Measurements from ENCODE around the gene MCM6. TPM values are rescaled to one million over a fixed set of nuclear protein-coding genes. Genes with fewer than 3 reads are reported as not detected.
A peak's percentile ranks its signal among the peaks of the same experiment; 100 is the strongest.

MCM6 gene
- total and polyA plus RNA-seq, 3 experiments from 2014 or later, result 14.8 to 178 (median 175) TPM

DNA sequence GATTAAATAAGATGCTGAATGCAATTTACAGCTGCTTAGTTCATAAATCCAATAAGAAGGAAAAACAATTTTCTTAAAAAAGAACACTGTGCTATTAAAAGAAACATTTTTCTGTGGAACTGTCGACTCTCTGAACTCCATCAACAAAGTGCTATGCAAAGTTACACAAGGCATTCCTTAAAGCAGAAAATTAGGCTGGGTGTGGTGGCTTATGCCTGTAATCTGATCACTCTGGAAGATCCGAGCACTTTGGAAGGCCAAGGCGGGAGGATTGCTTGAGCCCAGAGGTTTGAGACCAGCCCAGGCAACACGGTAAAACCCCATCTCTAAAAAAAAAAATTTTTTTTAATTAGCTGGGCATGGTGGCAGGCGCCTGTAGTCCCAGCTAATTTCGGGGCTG lies 13.0 kb downstream of the MCM6 start:
- Histone ChIP-seq H3K27me3 (ENCODE audit: insufficient read depth, low read length, poor library complexity, severe bottlenecking) (no peaks in the 10 kb centered on the region), H3K9me3 (ENCODE audit: low read length) (no peaks in the 10 kb centered on the region), H3K27ac (ENCODE audit: low read depth, low read length) (no peak overlapping the region), H3K4me3 (ENCODE audit: low read length) (no peak overlapping the region), H3K4me1 (ENCODE audit: insufficient read depth, low read length) (no peaks in the 10 kb centered on the region), H3K36me3 (ENCODE audit: insufficient read depth, low read length) (peaks cover 41% of the 10 kb centered on the region)
- DNase-seq, result no peak
- Mint-ChIP-seq H3K36me3 (peaks cover 18 to 81% (median 31%) of the 10 kb centered on the region in 3 donors), H3K4me1 (peaks cover 2 to 8% (median 8%) of the 10 kb centered on the region in 3 donors), H3K4me3 (no peak overlapping the region), H3K27ac (peak overlapping the region in 1 of 8 donors; percentile 22), H3K9me3 (no peaks in the 10 kb centered on the region), H3K27me3 (no peaks in the 10 kb centered on the region)
- ChIA-PET POLR2A (no interaction called here), CTCF (interaction anchor here (1.2 kb wide), 1 partner anchor 66 kb away, joined by 3 read pairs; no protein-coding TSS in a partner anchor)

GRCh38 chr2:135862718-135863117 lies 13.5 kb downstream of the MCM6 start:
- peaks cover 41% of the 10 kb centered on the region for H3K36me3 ChIP-seq (ENCODE audit: insufficient read depth, low read length)
- no peaks in the 10 kb centered on the region for H3K9me3 Mint-ChIP-seq
- no peaks in the 10 kb centered on the region for H3K9me3 ChIP-seq (ENCODE audit: low read length)
- H3K4me1 ChIP-seq (ENCODE audit: insufficient read depth, low read length), result no peaks in the 10 kb centered on the region
- H3K4me3 ChIP-seq (ENCODE audit: low read length), result no peak overlapping the region
- POLR2A ChIA-PET, result no interaction called here
- H3K27me3 ChIP-seq (ENCODE audit: insufficient read depth, low read length, poor library complexity, severe bottlenecking), result no peaks in the 10 kb centered on the region
- H3K27me3 Mint-ChIP-seq, result no peaks in the 10 kb centered on the region
- H3K27ac Mint-ChIP-seq, result peak overlapping the region in 1 of 8 donors; percentile 22
- H3K4me1 Mint-ChIP-seq, result peaks cover 2 to 4% (median 3%) of the 10 kb centered on the region in 3 donors
- H3K36me3 Mint-ChIP-seq, result peaks cover 17 to 82% (median 29%) of the 10 kb centered on the region in 3 donors
- CTCF ChIA-PET, result no interaction called here
- no peak overlapping the region for H3K27ac ChIP-seq (ENCODE audit: low read depth, low read length)
- no peak overlapping the region for H3K4me3 Mint-ChIP-seq
- DNase-seq, result no peak

GRCh38 chr2:135853401-135853800 lies 22.8 kb downstream of the MCM6 start:
- Histone ChIP-seq H3K27ac (ENCODE audit: low read depth, low read length) (no peak overlapping the region), H3K27me3 (ENCODE audit: insufficient read depth, low read length, poor library complexity, severe bottlenecking) (no peaks in the 10 kb centered on the region), H3K9me3 (ENCODE audit: low read length) (no peaks in the 10 kb centered on the region), H3K4me3 (ENCODE audit: low read length) (no peak overlapping the region), H3K36me3 (ENCODE audit: insufficient read depth, low read length) (peaks cover 21% of the 10 kb centered on the region), H3K4me1 (ENCODE audit: insufficient read depth, low read length) (no peaks in the 10 kb centered on the region)
- Mint-ChIP-seq H3K4me3 (no peak overlapping the region), H3K36me3 (peaks cover 6 to 88% (median 29%) of the 10 kb centered on the region in 3 donors), H3K9me3 (no peaks in the 10 kb centered on the region), H3K27ac (no peak overlapping the region), H3K27me3 (no peaks in the 10 kb centered on the region), H3K4me1 (no peaks in the 10 kb centered on the region)
- DNase-seq, result no peak
- CTCF ChIA-PET, result no interaction called here
- POLR2A ChIA-PET, result no interaction called here

DNA sequence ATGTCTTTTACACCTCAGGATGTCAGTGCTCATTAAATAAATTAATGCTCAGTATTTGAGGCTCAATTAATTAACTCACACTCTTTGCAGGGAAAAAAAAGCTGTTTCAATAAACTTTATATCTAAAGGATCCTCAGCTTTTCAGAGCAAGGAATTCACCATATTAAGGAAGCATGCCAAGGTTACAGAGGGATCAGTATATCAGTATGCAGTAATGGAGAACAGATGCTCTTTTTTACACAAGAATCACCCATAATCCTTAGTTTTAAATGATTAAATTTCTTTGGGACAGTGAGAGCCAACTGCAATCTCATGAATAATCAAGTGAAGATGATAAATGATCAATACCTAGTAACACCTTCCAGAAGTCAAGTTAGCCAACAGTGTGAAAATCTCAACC lies 24.4 kb downstream of the MCM6 start:
- CTCF ChIA-PET, result interaction anchor here (1.1 kb wide), 1 partner anchor 10 kb away, joined by 3 read pairs; no protein-coding TSS in a partner anchor
- Mint-ChIP-seq H3K36me3 (peaks cover 7 to 87% (median 28%) of the 10 kb centered on the region in 3 donors), H3K4me1 (no peaks in the 10 kb centered on the region), H3K4me3 (no peak overlapping the region), H3K9me3 (no peaks in the 10 kb centered on the region), H3K27ac (no peak overlapping the region), H3K27me3 (no peaks in the 10 kb centered on the region)
- Histone ChIP-seq H3K27me3 (ENCODE audit: insufficient read depth, low read length, poor library complexity, severe bottlenecking) (no peaks in the 10 kb centered on the region), H3K9me3 (ENCODE audit: low read length) (no peaks in the 10 kb centered on the region), H3K27ac (ENCODE audit: low read depth, low read length) (no peak overlapping the region), H3K4me1 (ENCODE audit: insufficient read depth, low read length) (no peaks in the 10 kb centered on the region), H3K36me3 (ENCODE audit: insufficient read depth, low read length) (peaks cover 20% of the 10 kb centered on the region), H3K4me3 (ENCODE audit: low read length) (no peak overlapping the region)
- DNase-seq, result no peak
- POLR2A ChIA-PET, result no interaction called here

- Mint-ChIP-seq H3K4me3 (no peak overlapping the region), H3K27ac (no peak overlapping the region), H3K27me3 (no peaks in the 10 kb centered on the region), H3K4me1 (no peaks in the 10 kb centered on the region), H3K9me3 (no peaks in the 10 kb centered on the region), H3K36me3 (peaks cover 7 to 84% (median 24%) of the 10 kb centered on the region in 3 donors)
- no peaks in the 10 kb centered on the region for H3K27me3 ChIP-seq (ENCODE audit: insufficient read depth, low read length, poor library complexity, severe bottlenecking)
- no peak for DNase-seq
- peaks cover 20% of the 10 kb centered on the region for H3K36me3 ChIP-seq (ENCODE audit: insufficient read depth, low read length)
- no peaks in the 10 kb centered on the region for H3K4me1 ChIP-seq (ENCODE audit: insufficient read depth, low read length)
- no peak overlapping the region for H3K27ac ChIP-seq (ENCODE audit: low read depth, low read length)
- H3K9me3 ChIP-seq (ENCODE audit: low read length), result no peaks in the 10 kb centered on the region
- CTCF ChIA-PET, result interaction anchor here (1.1 kb wide), 1 partner anchor 9 kb away, joined by 3 read pairs; no protein-coding TSS in a partner anchor
- POLR2A ChIA-PET, result no interaction called here
- H3K4me3 ChIP-seq (ENCODE audit: low read length), result no peak overlapping the region
Measured at GRCh38 chr2:135850892-135851668, 25.2 kb downstream of the MCM6 start.

- no peak overlapping the region for H3K4me3 Mint-ChIP-seq
- H3K36me3 Mint-ChIP-seq, result peaks cover 7 to 90% (median 26%) of the 10 kb centered on the region in 3 donors
- Histone ChIP-seq H3K27ac (ENCODE audit: low read depth, low read length) (no peak overlapping the region), H3K9me3 (ENCODE audit: low read length) (no peaks in the 10 kb centered on the region), H3K4me3 (ENCODE audit: low read length) (no peak overlapping the region), H3K27me3 (ENCODE audit: insufficient read depth, low read length, poor library complexity, severe bottlenecking) (no peaks in the 10 kb centered on the region), H3K36me3 (ENCODE audit: insufficient read depth, low read length) (peaks cover 14% of the 10 kb centered on the region), H3K4me1 (ENCODE audit: insufficient read depth, low read length) (no peaks in the 10 kb centered on the region)
- no peaks in the 10 kb centered on the region for H3K27me3 Mint-ChIP-seq
- CTCF ChIA-PET, result no interaction called here
- DNase-seq, result no peak
- H3K4me1 Mint-ChIP-seq, result no peaks in the 10 kb centered on the region
- peak overlapping the region in 1 of 8 donors; percentile 18 for H3K27ac Mint-ChIP-seq
- POLR2A ChIA-PET, result no interaction called here
- H3K9me3 Mint-ChIP-seq, result no peaks in the 10 kb centered on the region
Measured at GRCh38 chr2:135849087-135849486, 27.2 kb downstream of the MCM6 start.

DNA sequence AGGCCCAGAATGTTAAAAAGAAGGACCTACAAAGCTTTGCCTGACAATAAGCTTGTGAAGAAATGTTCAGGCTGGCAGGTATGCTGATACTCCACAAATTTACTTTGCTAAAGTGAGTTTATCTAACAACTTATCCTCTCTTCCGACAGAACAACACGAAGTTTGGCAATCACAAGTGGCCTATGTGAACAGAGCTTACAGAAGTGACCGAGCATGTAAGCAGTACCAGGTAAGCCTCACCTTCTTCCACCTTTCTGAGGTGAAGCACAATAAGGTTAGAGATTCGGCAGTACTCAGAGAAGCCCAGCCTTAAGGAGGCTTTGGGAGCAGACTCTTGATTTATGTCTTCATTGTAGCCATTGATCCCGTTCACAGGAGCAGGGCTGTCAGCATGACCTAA lies 30.2 kb downstream of the MCM6 start:
- Histone ChIP-seq H3K9me3 (ENCODE audit: low read length) (no peaks in the 10 kb centered on the region), H3K4me3 (ENCODE audit: low read length) (no peak overlapping the region), H3K4me1 (ENCODE audit: insufficient read depth, low read length) (no peaks in the 10 kb centered on the region), H3K27ac (ENCODE audit: low read depth, low read length) (no peak overlapping the region), H3K27me3 (ENCODE audit: insufficient read depth, low read length, poor library complexity, severe bottlenecking) (no peaks in the 10 kb centered on the region), H3K36me3 (ENCODE audit: insufficient read depth, low read length) (peaks cover 7% of the 10 kb centered on the region)
- no peak overlapping the region for H3K4me3 Mint-ChIP-seq
- H3K4me1 Mint-ChIP-seq, result peaks cover 0 to under 1% (median 0%) of the 10 kb centered on the region in 3 donors
- DNase-seq, result no peak
- H3K36me3 Mint-ChIP-seq, result peaks cover 11 to 84% (median 27%) of the 10 kb centered on the region in 3 donors
- ChIA-PET CTCF (no interaction called here), POLR2A (interaction anchor here (0.6 kb wide), 1 partner anchor 119 kb away, joined by 4 read pairs; no protein-coding TSS in a partner anchor)
- peak overlapping the region in 2 of 8 donors; percentile 14 to 77 for H3K27ac Mint-ChIP-seq
- H3K9me3 Mint-ChIP-seq, result no peaks in the 10 kb centered on the region
- peaks cover 0 to 1% of the 10 kb centered on the region in 2 donors for H3K27me3 Mint-ChIP-seq

DNA sequence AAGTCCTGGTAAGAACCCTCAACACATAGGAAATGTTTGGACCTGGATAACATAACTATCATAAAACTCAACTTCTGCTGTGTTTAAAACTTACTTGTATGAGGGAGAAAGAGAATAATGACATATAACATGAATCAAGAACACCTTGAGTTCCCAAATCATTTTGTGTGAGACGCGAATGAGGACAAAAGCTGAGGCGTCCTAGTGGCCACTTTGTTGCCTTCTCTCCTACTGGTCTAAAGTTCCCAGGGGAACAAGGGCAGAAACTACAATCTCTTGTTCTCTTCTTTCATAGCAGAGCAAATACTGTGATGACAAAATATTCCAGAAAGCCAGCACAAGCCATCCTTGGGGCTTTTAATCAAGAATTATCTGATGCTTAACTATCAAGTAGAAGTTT lies 31.0 kb downstream of the MCM6 start:
- no peak overlapping the region for H3K27ac ChIP-seq (ENCODE audit: low read depth, low read length)
- H3K27me3 ChIP-seq (ENCODE audit: insufficient read depth, low read length, poor library complexity, severe bottlenecking), result no peaks in the 10 kb centered on the region
- H3K4me1 Mint-ChIP-seq, result peaks cover 0 to 7% (median 7%) of the 10 kb centered on the region in 3 donors
- peaks cover 5% of the 10 kb centered on the region for H3K36me3 ChIP-seq (ENCODE audit: insufficient read depth, low read length)
- H3K4me3 Mint-ChIP-seq, result no peak overlapping the region
- no peaks in the 10 kb centered on the region for H3K9me3 ChIP-seq (ENCODE audit: low read length)
- H3K27me3 Mint-ChIP-seq, result peaks cover 0 to 1% of the 10 kb centered on the region in 2 donors
- H3K27ac Mint-ChIP-seq, result peak overlapping the region in 1 of 8 donors; percentile 32
- no peaks in the 10 kb centered on the region for H3K9me3 Mint-ChIP-seq
- no peak for DNase-seq
- ChIA-PET CTCF (no interaction called here), POLR2A (interaction anchor here (0.6 kb wide), 1 partner anchor 118 kb away, joined by 4 read pairs; no protein-coding TSS in a partner anchor)
- no peak overlapping the region for H3K4me3 ChIP-seq (ENCODE audit: low read length)
- no peaks in the 10 kb centered on the region for H3K4me1 ChIP-seq (ENCODE audit: insufficient read depth, low read length)
- peaks cover 11 to 83% (median 24%) of the 10 kb centered on the region in 3 donors for H3K36me3 Mint-ChIP-seq
